T-helper 1 cell treated with Interleukin-12 subunit alpha and Interleukin-12 subunit beta and Interleukin-4 antibody, amounts not matched to agents 30 ng/mL and 1 ng/mL, for 36 hours (primary cell): ENCODE data around the gene BRME1. TPM values are rescaled to one million over a fixed set of nuclear protein-coding genes. Genes with fewer than 3 reads are reported as not detected.

ENCODE experiments used
- intact Hi-C: fragments of 100-400 bp; cut with micrococcal nuclease; formaldehyde crosslinking; loops from one replicate; pipeline ENCODE4 v1.15.1; 2024
- total RNA-seq: library from RNA; stranded (reverse); gene quantifications from 2 replicates; pipeline ENCODE4 v1.2.3, GENCODE V29; 2022

BRME1 gene
- total RNA-seq, 1 donor from 2014 or later = 9.8 TPM

GRCh38 chr19:13890136-13890535, 15.8 kb downstream of the BRME1 start:
- intact Hi-C loops = no loop called here

GRCh38 chr19:13888281-13888680, 17.6 kb downstream of the BRME1 start:
- intact Hi-C loops = no loop called here

GRCh38 chr19:13887517-13887916, 18.4 kb downstream of the BRME1 start:
- intact Hi-C loops = no loop called here

GRCh38 chr19:13887018-13887436, 18.9 kb downstream of the BRME1 start:
- intact Hi-C loops = no loop called here

GRCh38 chr19:13885826-13886365, 20.0 kb downstream of the BRME1 start:
- intact Hi-C loops = no loop called here

- intact Hi-C loops = loop anchor here (5.0 kb wide), 2 partner anchors 288 to 532 kb away; partner anchors contain the start of gene DDX39A
These were observed 21.0 kb downstream of the BRME1 start for GRCh38 chr19:13884726-13885591.

- intact Hi-C loops = loop anchor here (5.0 kb wide), 2 partner anchors 286 to 534 kb away; partner anchors contain the start of gene DDX39A
These were observed 22.3 kb downstream of the BRME1 start for GRCh38 chr19:13883516-13884064.

- intact Hi-C loops = loop anchor here (5.0 kb wide), 2 partner anchors 286 to 534 kb away; partner anchors contain the start of gene DDX39A
These were observed 23.1 kb downstream of the BRME1 start for GRCh38 chr19:13882836-13883235.

- intact Hi-C loops = loop anchor here (5.0 kb wide), 2 partner anchors 285 to 535 kb away; partner anchors contain the start of gene DDX39A
These were observed 23.5 kb downstream of the BRME1 start for GRCh38 chr19:13882419-13882795.

GRCh38 chr19:13881692-13882418, 24.1 kb downstream of the BRME1 start:
- intact Hi-C loops = loop anchor here (2.0 to 5.0 kb wide), 3 partner anchors 285 to 535 kb away; partner anchors contain the start of gene DDX39A

- intact Hi-C loops = loop anchor here (2.0 to 5.0 kb wide), 3 partner anchors 284 to 536 kb away; partner anchors contain the start of gene DDX39A
These were observed 24.6 kb downstream of the BRME1 start for GRCh38 chr19:13881251-13881691.

GRCh38 chr19:13880059-13881043, 25.6 kb downstream of the BRME1 start:
- intact Hi-C loops = loop anchor here (1.0 to 5.0 kb wide), 16 partner anchors 72 to 606 kb away; partner anchors contain the start of genes DCAF15, DDX39A, IL27RA and RFX1

GRCh38 chr19:13877303-13877702, 28.6 kb downstream of the BRME1 start:
- intact Hi-C loops = no loop called here

GRCh38 chr19:13876834-13877233, 29.1 kb downstream of the BRME1 start, which contains the start of gene NANOS3:
Gene NANOS3, plus strand, starts transcription at chr19:13877134. Its CDS starts 115 bp downstream, at chr19:13877249.
- intact Hi-C loops = no loop called here

GRCh38 chr19:13875824-13876223, 30.1 kb downstream of the BRME1 start:
- intact Hi-C loops = no loop called here

GRCh38 chr19:13873834-13874515, 31.9 kb downstream of the BRME1 start:
- intact Hi-C loops = no loop called here

GRCh38 chr19:13872695-13873389, 33.1 kb downstream of the BRME1 start:
- intact Hi-C loops = no loop called here

- intact Hi-C loops = no loop called here
These were observed 33.6 kb downstream of the BRME1 start for GRCh38 chr19:13872339-13872694.

- intact Hi-C loops = no loop called here
These were observed 35.0 kb downstream of the BRME1 start for GRCh38 chr19:13870873-13871272.
